CD4-positive, alpha-beta T cell treated with Interleukin-4 for 4 hours (primary cell): ENCODE measurements around the gene EPO.
A peak's percentile ranks its signal among the peaks of the same experiment; 100 is the strongest.
"Not testable (repeated sequence)": the region's sequence is repeated elsewhere in the genome, so short reads cannot be mapped to it uniquely, and the experiment has no call there.

Experiments
- DNase-seq: peaks from one replicate; pipeline ENCODE4 v3.0.0-alpha.2; 2020

EPO gene

DNA sequence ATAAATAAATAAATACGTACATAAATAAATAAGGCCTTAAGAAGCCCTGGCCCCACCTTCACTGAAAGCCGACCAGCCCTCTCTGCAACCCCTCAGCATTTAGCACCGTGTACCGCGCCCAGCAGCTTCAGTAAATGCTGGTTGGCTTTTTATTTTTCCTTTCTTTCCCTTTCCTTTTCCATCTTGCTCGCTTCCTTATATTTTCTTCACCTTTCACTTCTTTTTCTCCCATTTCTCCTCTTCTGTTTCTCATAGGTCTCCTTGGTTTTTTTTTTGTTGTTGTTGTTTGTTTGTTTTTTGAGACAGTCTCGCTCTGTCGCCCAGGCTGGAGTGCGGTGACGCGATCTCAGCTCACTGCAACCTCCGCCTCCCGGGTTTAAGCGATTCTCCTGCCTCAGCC is 24.3 kb downstream of the EPO start:
- no peak for DNase-seq

GRCh38 chr7:100745184-100745583 is 24.9 kb downstream of the EPO start:
- peak; percentile 29 for DNase-seq

DNA sequence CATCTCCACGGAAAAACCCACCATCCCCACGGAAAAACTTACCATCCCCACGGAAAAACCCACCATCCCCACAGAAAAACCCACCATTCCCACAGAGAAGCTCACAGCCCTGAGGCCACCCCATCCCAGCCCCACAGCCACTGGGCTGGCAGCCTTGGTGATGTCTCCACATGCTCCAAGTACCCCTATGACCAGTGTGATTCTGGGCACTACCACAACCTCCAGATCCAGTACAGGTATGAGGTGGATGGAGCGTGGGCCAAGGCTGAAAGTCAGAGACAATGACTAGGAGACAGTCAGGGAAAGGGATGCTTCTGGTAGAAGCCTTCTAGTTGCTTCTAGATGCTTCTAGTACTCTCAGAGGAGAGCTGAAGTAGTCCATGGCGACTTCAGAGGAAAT is 32.7 kb downstream of the EPO start:
- no peak for DNase-seq

DNA sequence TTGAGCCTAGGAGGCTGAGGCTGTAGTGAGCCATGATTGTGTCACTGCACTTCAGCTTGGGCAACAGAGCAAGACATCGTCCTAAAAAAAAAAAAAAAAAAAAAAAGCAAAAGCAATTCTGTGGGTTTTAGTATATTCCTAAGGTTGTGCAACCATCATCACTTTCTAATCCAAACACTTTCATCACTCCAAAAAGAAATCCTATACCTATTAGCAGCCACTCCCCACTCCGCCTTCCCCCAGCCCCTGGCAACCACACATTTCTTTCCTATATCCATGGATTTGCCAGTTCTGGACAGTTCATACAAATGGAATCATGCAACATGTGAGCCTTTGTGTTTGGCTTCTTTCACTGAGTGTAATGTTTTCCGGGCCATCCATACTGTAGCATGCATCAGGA is 33.5 kb downstream of the EPO start:
- DNase-seq = no peak

GRCh38 chr7:100759357-100760171 is 39.3 kb downstream of the EPO start:
- DNase-seq = no peak

DNA sequence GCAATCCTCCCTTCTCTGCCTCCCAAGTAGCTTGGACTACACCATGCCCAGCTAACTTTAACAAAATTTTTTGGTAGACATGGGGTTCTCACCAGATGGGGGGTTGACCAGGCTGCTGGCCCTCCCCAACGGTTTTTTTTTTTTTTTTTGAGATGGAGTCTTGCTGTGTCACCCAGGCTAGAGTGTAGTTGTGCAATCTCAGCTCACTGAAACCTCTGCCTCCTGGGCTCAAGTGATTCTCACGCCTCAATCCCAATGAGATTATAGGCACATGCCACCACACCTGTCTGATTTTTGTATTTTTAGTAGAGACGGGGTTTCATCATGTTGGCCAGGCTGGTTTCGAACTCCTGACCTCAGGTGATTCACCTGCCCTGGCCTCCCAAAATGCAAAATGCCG is 42.6 kb downstream of the EPO start:
- DNase-seq = not testable (repeated sequence)

- no peak for DNase-seq
Measured at GRCh38 chr7:100763556-100764140, 43.4 kb downstream of the EPO start.

DNA sequence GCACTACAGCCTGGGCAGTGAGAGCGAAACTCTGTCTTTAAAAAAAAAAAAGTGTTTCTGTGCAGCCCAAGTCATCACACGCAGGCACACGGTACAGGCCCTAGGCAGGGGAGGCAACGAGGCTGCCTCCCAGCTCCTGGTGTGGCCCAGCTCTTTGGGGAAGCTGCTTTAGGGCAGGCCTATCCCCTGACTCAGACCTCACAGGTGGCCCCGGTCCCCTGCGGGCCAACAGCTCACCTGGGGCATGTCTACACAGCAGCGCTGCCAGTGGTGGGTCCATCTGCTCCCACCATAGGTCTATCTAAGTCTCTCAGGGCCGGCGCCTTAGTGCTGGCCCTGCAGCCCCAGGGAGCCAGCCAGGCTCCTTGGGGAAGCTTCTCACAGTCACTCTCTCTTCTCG is 44.6 kb downstream of the EPO start:
- no peak for DNase-seq

DNA sequence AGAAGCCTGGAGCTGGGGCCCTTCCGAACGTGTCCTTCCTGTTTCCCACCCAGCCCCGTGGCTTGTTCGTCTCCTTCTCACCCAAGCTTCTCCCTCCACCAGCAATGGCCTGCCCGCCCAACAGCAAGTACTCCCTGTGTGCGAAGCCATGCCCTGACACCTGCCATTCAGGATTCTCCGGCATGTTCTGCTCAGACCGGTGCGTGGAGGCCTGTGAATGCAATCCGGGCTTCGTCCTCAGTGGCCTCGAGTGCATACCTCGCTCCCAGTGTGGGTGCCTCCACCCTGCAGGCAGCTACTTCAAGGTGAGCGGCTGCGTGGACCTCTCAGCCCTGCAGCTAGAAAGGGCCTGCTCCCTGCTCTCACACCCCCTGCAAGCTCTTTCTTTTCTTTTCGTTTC is 45.0 kb downstream of the EPO start:
- no peak for DNase-seq

- DNase-seq = no peak
Measured at GRCh38 chr7:100768784-100769183, 48.5 kb downstream of the EPO start.
